Pancreas (tissue), 10 donors: ENCODE measurements around the gene DNAJB6. TPM values are rescaled to one million over a fixed set of nuclear protein-coding genes. Genes with fewer than 3 reads are reported as not detected.

ENCODE experiments used
- ATAC-seq, 4 donors: fragments of 200-7000 bp; cut with Tn5 transposase; one replicate each; pipeline versions ENCODE4 v1.8.0 to v1.9.1; 2020; ENCODE audit warnings: mild to moderate bottlenecking in 4 of 4, moderate library complexity in 4 of 4
- DNase-seq, 6 donors: peaks; one replicate each; pipeline ENCODE4 v3.0.0-alpha.2; 2020
- FAIRE-seq: peaks from 2 replicates; lab custom pipeline; 2012; peaks lifted over from hg19 to GRCh38; lab: Jason Lieb, UNC
- H3K27ac ChIP-seq, 4 donors: fragments of 200-600 bp; sonication (generic); 1 replicate in 3 of 4; 2 replicates in 1 of 4; pipeline versions ENCODE4 v1.5.0 to v1.8.0; 2020
- H3K27me3 ChIP-seq, 4 donors: fragments of 200-600 bp; one replicate each; pipeline ENCODE4 v1.8.0; 2021
- H3K36me3 ChIP-seq, 3 donors: fragments of 200-600 bp; sonication (generic) in 1 of 3; one replicate each; pipeline versions ENCODE4 v1.5.0 to v1.8.0; 2020 to 2021
- H3K4me1 ChIP-seq, 3 donors: fragments of 200-600 bp; one replicate each; pipeline ENCODE4 v1.8.0; 2021
- H3K4me3 ChIP-seq, 4 donors: fragments of 200-600 bp; sonication (generic) in 2 of 4; one replicate each; pipeline versions ENCODE4 v1.5.0 to v1.8.0; 2020 to 2021
- H3K9me3 ChIP-seq, 4 donors: fragments of 200-600 bp; one replicate each; pipeline ENCODE4 v1.8.0; 2021
- WGBS, 2 donors: extraction: QIAGEN DNeasy Blood & Tissue Kit; methylation state at CpG; one replicate each; pipeline ENCODE4 v1.1.7; 2013; 5-methylcytosine and 5-hydroxymethylcytosine counted together
- intact Hi-C, 3 donors: fragments of 100-400 bp; cut with DNase I; formaldehyde crosslinking; loops; one replicate each; pipeline versions ENCODE4 v1.11.1 to v1.14.2; 2022
- polyA plus RNA-seq, 2 donors: library from polyadenylated mRNA; stranded (reverse); fragments of 200-250 nt; gene quantifications; one replicate each; pipeline ENCODE4 v1.2.3, GENCODE V29; 2013
- total RNA-seq, 6 donors: library from RNA; stranded (reverse); fragmentation: NEBNext Ultra II Directional in 4 of 6; extraction: Animal tissue kit (Norgen Biotek cat#: 25700) in 4 of 6; gene quantifications; one replicate each; pipeline versions ENCODE4 v1.2.1 to v1.2.4, GENCODE V29; 2021 to 2023
- TF ChIP-seq, protein P1 (sequence below), 4 donors: fragments of 200-600 bp; sonication (generic) in 3 of 4; IDR thresholded peaks; one replicate each; pipeline versions ENCODE4 v1.5.0 to v1.8.0; 2021; ENCODE audit warnings: antibody characterized with exemption in 4 of 4
- donor health status: healthy with polysubstance abuse.
- donor health status: DM: no; HTN: no; CAD: no; lungs with moderate emphysema.
- donor health status: DM: no; HTN: no; CAD: no.
- donor health status: control.
- donor health status: control.
- donor health status: Bipolar disorder and iron deficiency.
- donor health status: DM: yes; HTN: yes; CAD: no.
- donor health status: DM: no; HTN: no; CAD: no.
- donor health status: DM: no; HTN: no; CAD: no.
- donor health status: DM: yes; HTN: yes; CAD: no.

DNAJB6 gene
- total and polyA plus RNA-seq, 8 donors: 23.0 to 49.4 (median 32.6) TPM

DNA sequence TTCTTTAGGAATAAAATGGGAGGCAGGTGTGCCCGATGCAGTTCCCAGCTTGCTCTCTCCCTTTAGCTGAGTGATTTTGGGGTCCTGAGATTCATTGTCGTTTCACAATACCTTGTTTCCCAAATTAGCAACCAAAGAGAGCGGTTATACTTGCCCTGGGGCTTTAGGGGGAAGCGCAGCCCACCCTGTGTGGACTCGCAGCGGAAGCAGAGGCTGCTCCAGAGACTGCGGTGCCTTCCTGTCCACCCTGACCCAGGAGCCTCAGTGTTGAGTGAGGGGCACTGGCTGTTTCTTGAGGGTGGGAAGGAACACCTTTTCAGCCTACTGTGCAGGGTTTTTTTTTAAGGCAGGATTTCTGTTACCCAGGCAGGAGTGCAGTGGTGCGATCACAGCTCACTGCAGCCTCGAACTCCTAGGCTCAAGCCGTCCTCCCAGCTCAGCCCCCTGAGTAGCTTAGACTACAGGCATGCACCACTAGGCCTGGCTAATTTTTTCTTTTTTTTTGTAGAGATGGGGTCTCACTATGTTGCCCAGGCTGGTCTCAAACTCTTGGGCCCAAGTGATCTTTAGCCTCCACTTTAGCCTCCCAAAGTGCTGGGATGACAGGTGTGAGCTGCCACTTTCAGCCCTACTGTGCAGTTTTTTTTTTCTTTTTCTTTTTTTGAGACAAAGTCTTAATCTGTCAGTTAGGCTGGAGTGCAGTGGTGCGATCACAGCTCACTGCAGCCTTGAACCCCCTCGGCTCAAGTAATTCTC lies 67.0 kb downstream of the DNAJB6 start:
- TF ChIP-seq, protein P1, sequence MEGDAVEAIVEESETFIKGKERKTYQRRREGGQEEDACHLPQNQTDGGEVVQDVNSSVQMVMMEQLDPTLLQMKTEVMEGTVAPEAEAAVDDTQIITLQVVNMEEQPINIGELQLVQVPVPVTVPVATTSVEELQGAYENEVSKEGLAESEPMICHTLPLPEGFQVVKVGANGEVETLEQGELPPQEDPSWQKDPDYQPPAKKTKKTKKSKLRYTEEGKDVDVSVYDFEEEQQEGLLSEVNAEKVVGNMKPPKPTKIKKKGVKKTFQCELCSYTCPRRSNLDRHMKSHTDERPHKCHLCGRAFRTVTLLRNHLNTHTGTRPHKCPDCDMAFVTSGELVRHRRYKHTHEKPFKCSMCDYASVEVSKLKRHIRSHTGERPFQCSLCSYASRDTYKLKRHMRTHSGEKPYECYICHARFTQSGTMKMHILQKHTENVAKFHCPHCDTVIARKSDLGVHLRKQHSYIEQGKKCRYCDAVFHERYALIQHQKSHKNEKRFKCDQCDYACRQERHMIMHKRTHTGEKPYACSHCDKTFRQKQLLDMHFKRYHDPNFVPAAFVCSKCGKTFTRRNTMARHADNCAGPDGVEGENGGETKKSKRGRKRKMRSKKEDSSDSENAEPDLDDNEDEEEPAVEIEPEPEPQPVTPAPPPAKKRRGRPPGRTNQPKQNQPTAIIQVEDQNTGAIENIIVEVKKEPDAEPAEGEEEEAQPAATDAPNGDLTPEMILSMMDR (IDR thresholded peaks at IDR 0.05): no peak
- ATAC-seq: no peak
- Histone ChIP-seq H3K4me3 (no peak overlapping the region), H3K27me3 (no peaks in the 10 kb centered on the region), H3K36me3 (peaks cover 0 to 4% (median 0%) of the 10 kb centered on the region in 3 donors), H3K4me1 (no peaks in the 10 kb centered on the region), H3K9me3 (no peaks in the 10 kb centered on the region), H3K27ac (no peak overlapping the region)
- 91 to 95% methylated on average over 12 of the region's 12 CpGs for WGBS, 2 donors
- no peak for DNase-seq
- FAIRE-seq: no peak
- intact Hi-C loops: no loop called here

DNA sequence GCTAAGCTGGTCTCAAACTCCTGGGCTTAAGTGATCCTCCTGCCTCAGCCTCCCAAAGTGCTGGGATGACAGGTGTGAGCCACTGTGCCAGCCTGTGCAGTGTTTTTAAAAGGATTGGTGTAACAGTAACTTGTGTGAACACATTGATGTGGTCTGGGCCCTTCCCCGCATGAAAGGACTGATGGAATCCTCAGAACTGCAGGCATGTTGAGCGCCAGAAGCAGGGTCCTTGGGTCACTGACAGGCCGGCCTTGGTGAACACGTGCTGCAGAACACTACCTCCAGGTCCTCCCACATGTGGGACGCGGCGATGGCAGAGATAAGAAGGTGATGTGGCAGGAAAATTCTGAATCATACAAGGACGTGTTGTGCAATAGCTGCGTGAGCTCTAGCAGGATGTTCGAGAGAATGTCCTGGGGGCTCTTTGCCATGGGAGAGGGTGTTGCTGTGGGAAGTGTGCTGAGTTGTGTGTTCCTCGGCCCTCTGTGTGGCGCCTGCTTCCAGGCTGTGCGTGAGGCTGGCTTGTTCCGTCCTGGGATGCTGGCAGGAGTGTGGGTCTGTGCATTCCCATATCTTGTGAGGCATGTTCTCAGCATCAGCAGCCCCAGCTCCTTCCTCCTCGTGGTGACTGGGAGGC lies 68.2 kb downstream of the DNAJB6 start:
- Histone ChIP-seq H3K4me1 (no peaks in the 10 kb centered on the region), H3K36me3 (peaks cover 0 to 4% (median 0%) of the 10 kb centered on the region in 3 donors), H3K4me3 (no peak overlapping the region), H3K27ac (no peak overlapping the region), H3K9me3 (no peaks in the 10 kb centered on the region), H3K27me3 (no peaks in the 10 kb centered on the region)
- ATAC-seq: peak in 3 of 4 donors; percentile 17 to 51 (median 38)
- no peak for FAIRE-seq
- TF ChIP-seq, protein P1 (IDR thresholded peaks at IDR 0.05): no peak
- WGBS, 2 donors: 66 to 77% methylated on average over 15 of the region's 15 CpGs
- peak in 1 of 6 donors; percentile 35 for DNase-seq
- intact Hi-C loops: no loop called here

DNA sequence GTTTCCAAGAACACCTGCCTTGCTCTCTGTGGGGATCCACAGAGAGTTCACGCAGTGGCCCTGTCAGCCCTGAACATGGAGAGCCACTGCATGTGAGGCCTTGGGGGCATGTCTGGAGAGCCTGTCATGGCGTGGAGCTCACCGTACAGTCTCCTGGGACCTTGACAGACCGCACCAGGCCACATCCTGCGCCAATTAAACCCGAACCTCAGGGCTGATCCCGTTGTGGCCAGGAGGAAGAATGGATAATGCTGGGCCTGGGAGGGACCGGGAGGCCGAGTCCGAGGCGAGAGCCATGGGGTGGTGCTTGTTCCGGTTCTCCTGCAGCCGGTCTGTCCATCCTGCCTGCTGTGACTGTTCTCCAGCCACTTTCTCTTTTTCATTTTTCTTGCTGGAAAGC lies 68.7 kb downstream of the DNAJB6 start:
- Histone ChIP-seq H3K4me3 (no peak overlapping the region), H3K27me3 (no peaks in the 10 kb centered on the region), H3K9me3 (no peaks in the 10 kb centered on the region), H3K36me3 (peaks cover 0 to 4% (median 0%) of the 10 kb centered on the region in 3 donors), H3K4me1 (no peaks in the 10 kb centered on the region), H3K27ac (no peak overlapping the region)
- ATAC-seq (no peak), FAIRE-seq (no peak), DNase-seq (peak in 1 of 6 donors; percentile 40)
- 94 to 98% methylated on average over 13 of the region's 13 CpGs for WGBS, 2 donors
- TF ChIP-seq, protein P1 (IDR thresholded peaks at IDR 0.05): no peak
- intact Hi-C loops: no loop called here

DNA sequence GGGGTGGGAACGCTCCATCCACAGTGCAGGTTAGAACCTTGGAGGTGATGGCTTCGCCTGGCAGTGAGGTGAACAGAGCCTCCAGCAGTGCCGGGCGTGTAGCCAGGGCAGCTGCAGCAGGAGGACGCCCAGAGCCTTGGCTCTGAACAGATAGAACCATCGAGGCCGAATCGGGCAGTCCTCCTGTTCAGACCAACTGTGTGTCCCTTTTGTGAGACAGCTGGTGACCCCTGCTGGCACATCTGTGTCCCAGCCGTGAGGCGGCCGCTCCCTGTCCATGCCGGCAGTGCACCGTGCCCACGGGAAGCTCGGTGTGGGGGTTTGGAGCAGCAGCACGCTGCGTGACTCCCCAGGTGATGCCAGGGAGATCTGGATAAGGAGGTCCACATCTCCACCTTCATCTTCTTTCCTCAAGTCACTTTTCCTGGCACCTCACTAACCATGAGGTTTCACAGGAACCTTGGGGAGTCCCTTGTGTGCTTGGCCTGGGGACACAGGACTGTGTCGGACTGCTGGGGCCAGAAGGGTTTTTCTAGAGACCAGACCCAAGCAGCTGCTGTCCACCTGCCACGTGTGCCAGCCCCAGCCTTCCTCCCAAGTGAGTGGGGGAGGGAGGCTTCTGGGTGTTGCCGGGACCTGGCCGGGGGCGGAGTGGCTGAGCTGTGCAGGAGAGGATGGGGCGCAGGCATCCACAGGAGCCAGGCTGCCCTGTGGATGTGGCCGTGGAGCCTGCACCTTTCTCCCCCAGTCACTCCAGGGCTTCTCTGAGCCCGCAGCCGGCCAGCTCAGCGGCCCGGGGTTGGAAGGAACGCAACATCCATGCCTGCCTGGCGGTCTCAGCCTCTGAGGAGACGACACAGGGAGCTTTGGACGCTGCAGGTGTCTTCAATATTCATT lies 69.4 kb downstream of the DNAJB6 start:
- Histone ChIP-seq H3K27me3 (no peaks in the 10 kb centered on the region), H3K36me3 (peaks cover 0 to 4% (median 0%) of the 10 kb centered on the region in 3 donors), H3K9me3 (no peaks in the 10 kb centered on the region), H3K4me3 (no peak overlapping the region), H3K4me1 (no peaks in the 10 kb centered on the region), H3K27ac (no peak overlapping the region)
- peak in 1 of 6 donors; percentile 48 for DNase-seq
- FAIRE-seq: no peak
- WGBS, 2 donors: 92 to 93% methylated on average over 32 of the region's 32 CpGs
- TF ChIP-seq, protein P1 (IDR thresholded peaks at IDR 0.05): no peak
- intact Hi-C loops: no loop called here
- ATAC-seq: no peak
